GM12878 (cell line): Measurements from ENCODE around the gene NCKAP5. TPM values are rescaled to one million over a fixed set of nuclear protein-coding genes. Genes with fewer than 3 reads are reported as not detected.

Experiments
- BHLHE40 ChIP-seq, 2 experiments: fragments of 450-650 bp in 1 of 2; IDR thresholded peaks; 2 replicates each; pipeline ENCODE4 v1.6.1; 2011 to 2017; ENCODE audit warnings: low read depth in 2 of 2, borderline replicate concordance in 1 of 2, improper control_type of control experiment in 1 of 2, low read length in 1 of 2, mild to moderate bottlenecking in 1 of 2
- CUX1 ChIP-seq: IDR thresholded peaks from 2 replicates; pipeline ENCODE4 v1.6.1; 2012; ENCODE audit warnings: improper control_type of control experiment, low read depth, low read length; ENCODE audit not compliant: insufficient replicate concordance
- EP300 ChIP-seq, 2 experiments: fragments of 150-350 bp in 1 of 2; IDR thresholded peaks; 2 replicates each; pipeline ENCODE4 v1.6.1; 2011 to 2012; ENCODE audit warnings: low read depth in 2 of 2, low read length in 2 of 2, borderline replicate concordance in 1 of 2, improper control_type of control experiment in 1 of 2, inconsistent platforms in 1 of 2; ENCODE audit not compliant: control insufficient read depth in 1 of 2
- FOS ChIP-seq: IDR thresholded peaks from 3 replicates; pipeline ENCODE4 v1.6.1; 2011; ENCODE audit warnings: borderline replicate concordance; ENCODE audit not compliant: insufficient read length; ENCODE audit errors: extremely low read depth
- MEF2A ChIP-seq: IDR thresholded peaks from 2 replicates; pipeline ENCODE4 v1.6.1; 2011; ENCODE audit warnings: low read depth, mild to moderate bottlenecking, low read length, moderate library complexity; ENCODE audit not compliant: insufficient read depth
- MTA2 ChIP-seq: fragments of 450-650 bp; IDR thresholded peaks from 2 replicates; pipeline ENCODE4 v1.6.1; 2016; ENCODE audit warnings: low read depth, mild to moderate bottlenecking, moderate library complexity
- MYB ChIP-seq: fragments of 150-350 bp; IDR thresholded peaks from 2 replicates; pipeline ENCODE4 v1.6.1; 2014; ENCODE audit warnings: mild to moderate bottlenecking, low read depth, low read length, borderline replicate concordance
- PAX8 ChIP-seq: fragments of 450-650 bp; IDR thresholded peaks from 2 replicates; pipeline ENCODE4 v1.6.1; 2017; ENCODE audit warnings: mild to moderate bottlenecking, moderate library complexity
- RBBP5 ChIP-seq: fragments of 200-600 bp; sonication (generic); conservative IDR thresholded peaks from 2 replicates; pipeline ENCODE4 v1.6.1; 2016
- SMAD1 ChIP-seq: fragments of 450-650 bp; IDR thresholded peaks from 2 replicates; pipeline ENCODE4 v1.6.1; 2018; ENCODE audit warnings: mild to moderate bottlenecking, low read depth; ENCODE audit not compliant: partially characterized antibody
- SREBF2 ChIP-seq: IDR thresholded peaks from 2 replicates; pipeline ENCODE4 v1.6.1; 2012; ENCODE audit warnings: mild to moderate bottlenecking, low read length
- SRF ChIP-seq, 2 experiments: IDR thresholded peaks; 2 replicates each; pipeline ENCODE4 v1.6.1; 2011; ENCODE audit warnings: low read depth in 2 of 2, low read length in 2 of 2, mild to moderate bottlenecking in 1 of 2, moderate library complexity in 1 of 2
- TCF7 ChIP-seq: IDR thresholded peaks from 2 replicates; pipeline ENCODE4 v1.6.1; 2014; ENCODE audit warnings: antibody characterized with exemption, borderline replicate concordance
- ZBTB33 ChIP-seq: fragments of 450-650 bp; IDR thresholded peaks from 2 replicates; pipeline ENCODE4 v1.6.1; 2017; ENCODE audit warnings: mild to moderate bottlenecking
- ZNF217 ChIP-seq: fragments of 450-650 bp; IDR thresholded peaks from 2 replicates; pipeline ENCODE4 v1.6.1; 2017; ENCODE audit warnings: antibody characterized with exemption, mild to moderate bottlenecking
- ZSCAN29 ChIP-seq: fragments of 450-650 bp; IDR thresholded peaks from 2 replicates; pipeline ENCODE4 v1.6.1; 2017; ENCODE audit warnings: mild to moderate bottlenecking, moderate library complexity
- polyA plus RNA-seq, 11 experiments: library from polyadenylated mRNA; depleted of rRNA in 4 of 11; unstranded in 6 of 11; stranded (reverse) in 5 of 11; fragments of >200 nt; fragmentation: Nextera tagmentation in 4 of 11; fragmentation: Illumina TruSeq in 1 of 11; extraction: Ambion mirVana in 4 of 11; extraction: Trizol in 1 of 11; gene quantifications; 1 replicate in 1 of 11; 2 replicates in 10 of 11; pipeline versions ENCODE4 v1.2.1 to v1.2.3, GENCODE V29; 2011 to 2016; ENCODE audit warnings: inconsistent platforms in 2 of 11, missing spikeins in 2 of 11, low read depth in 1 of 11
- total RNA-seq, 4 experiments: library from RNA; depleted of rRNA in 3 of 4; stranded (reverse); fragments of >200 nt in 3 of 4; fragmentation: Illumina TruSeq in 1 of 4; extraction: Trizol in 1 of 4; gene quantifications; 2 replicates each; pipeline versions ENCODE4 v1.2.1 to v1.2.3, GENCODE V29; 2013 to 2021
- TF ChIP-seq, protein P1 (sequence below): fragments of 150-350 bp; IDR thresholded peaks from 2 replicates; pipeline ENCODE4 v1.6.1; 2014; ENCODE audit warnings: mild to moderate bottlenecking, low read depth, low read length
- TF ChIP-seq, protein P2 (sequence below): fragments of 450-650 bp; IDR thresholded peaks from 2 replicates; pipeline ENCODE4 v1.6.1; 2017; ENCODE audit warnings: mild to moderate bottlenecking, low read depth, inconsistent platforms; ENCODE audit not compliant: poor library complexity, severe bottlenecking
- TF ChIP-seq, protein P3 (sequence below): fragments of 450-650 bp; IDR thresholded peaks from 2 replicates; pipeline ENCODE4 v1.6.1; 2014; ENCODE audit warnings: mild to moderate bottlenecking

NCKAP5 gene
- total and polyA plus RNA-seq, 10 of the 15 experiments (the other 5 are each of a cell fraction or from before 2014, with no cell fraction given): 0.06 to 0.44 (median 0.16) TPM

GRCh38 chr2:132936791-132937190 lies 631.5 kb downstream of the NCKAP5 start (continued):
- TF ChIP-seq EP300 (IDR thresholded peaks at IDR 0.05; ENCODE audit: borderline replicate concordance in 1 of 2, control insufficient read depth in 1 of 2, low read depth in 2 of 2, low read length in 2 of 2) (peak in 1 of 2 experiments; percentile 73; a peak in 1 of 4 replicates), TCF7 (no peak), SMAD1 (no peak), MEF2A (no peak), RBBP5 (no peak), CUX1 (no peak), SREBF2 (no peak), BHLHE40 (IDR thresholded peaks at IDR 0.05; ENCODE audit: borderline replicate concordance in 1 of 2, low read depth in 2 of 2, low read length in 1 of 2) (no peak), SRF (IDR thresholded peaks at IDR 0.05; ENCODE audit: low read depth in 2 of 2, low read length in 2 of 2) (no peak), ZBTB33 (no peak), PAX8 (no peak), MYB (no peak), ZSCAN29 (no peak), ZNF217 (peak; percentile 59; the same call in 1 of the 2 replicates), MTA2 (peak; percentile 96), FOS (no peak)
- TF ChIP-seq, protein P1, sequence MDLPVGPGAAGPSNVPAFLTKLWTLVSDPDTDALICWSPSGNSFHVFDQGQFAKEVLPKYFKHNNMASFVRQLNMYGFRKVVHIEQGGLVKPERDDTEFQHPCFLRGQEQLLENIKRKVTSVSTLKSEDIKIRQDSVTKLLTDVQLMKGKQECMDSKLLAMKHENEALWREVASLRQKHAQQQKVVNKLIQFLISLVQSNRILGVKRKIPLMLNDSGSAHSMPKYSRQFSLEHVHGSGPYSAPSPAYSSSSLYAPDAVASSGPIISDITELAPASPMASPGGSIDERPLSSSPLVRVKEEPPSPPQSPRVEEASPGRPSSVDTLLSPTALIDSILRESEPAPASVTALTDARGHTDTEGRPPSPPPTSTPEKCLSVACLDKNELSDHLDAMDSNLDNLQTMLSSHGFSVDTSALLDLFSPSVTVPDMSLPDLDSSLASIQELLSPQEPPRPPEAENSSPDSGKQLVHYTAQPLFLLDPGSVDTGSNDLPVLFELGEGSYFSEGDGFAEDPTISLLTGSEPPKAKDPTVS: no peak
- TF ChIP-seq, protein P2, sequence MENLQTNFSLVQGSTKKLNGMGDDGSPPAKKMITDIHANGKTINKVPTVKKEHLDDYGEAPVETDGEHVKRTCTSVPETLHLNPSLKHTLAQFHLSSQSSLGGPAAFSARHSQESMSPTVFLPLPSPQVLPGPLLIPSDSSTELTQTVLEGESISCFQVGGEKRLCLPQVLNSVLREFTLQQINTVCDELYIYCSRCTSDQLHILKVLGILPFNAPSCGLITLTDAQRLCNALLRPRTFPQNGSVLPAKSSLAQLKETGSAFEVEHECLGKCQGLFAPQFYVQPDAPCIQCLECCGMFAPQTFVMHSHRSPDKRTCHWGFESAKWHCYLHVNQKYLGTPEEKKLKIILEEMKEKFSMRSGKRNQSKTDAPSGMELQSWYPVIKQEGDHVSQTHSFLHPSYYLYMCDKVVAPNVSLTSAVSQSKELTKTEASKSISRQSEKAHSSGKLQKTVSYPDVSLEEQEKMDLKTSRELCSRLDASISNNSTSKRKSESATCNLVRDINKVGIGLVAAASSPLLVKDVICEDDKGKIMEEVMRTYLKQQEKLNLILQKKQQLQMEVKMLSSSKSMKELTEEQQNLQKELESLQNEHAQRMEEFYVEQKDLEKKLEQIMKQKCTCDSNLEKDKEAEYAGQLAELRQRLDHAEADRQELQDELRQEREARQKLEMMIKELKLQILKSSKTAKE: no peak
- TF ChIP-seq, protein P3, sequence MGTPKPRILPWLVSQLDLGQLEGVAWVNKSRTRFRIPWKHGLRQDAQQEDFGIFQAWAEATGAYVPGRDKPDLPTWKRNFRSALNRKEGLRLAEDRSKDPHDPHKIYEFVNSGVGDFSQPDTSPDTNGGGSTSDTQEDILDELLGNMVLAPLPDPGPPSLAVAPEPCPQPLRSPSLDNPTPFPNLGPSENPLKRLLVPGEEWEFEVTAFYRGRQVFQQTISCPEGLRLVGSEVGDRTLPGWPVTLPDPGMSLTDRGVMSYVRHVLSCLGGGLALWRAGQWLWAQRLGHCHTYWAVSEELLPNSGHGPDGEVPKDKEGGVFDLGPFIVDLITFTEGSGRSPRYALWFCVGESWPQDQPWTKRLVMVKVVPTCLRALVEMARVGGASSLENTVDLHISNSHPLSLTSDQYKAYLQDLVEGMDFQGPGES: no peak
